Urothelium cell line (cell line): ENCODE results near the gene AAMP.
A peak's percentile ranks its signal among the peaks of the same experiment; 100 is the strongest.

Source experiments
- DNase-seq: peaks from one replicate; pipeline ENCODE4 v3.0.0; 2011; ENCODE audit warnings: low spot score, mixed read lengths
- FAIRE-seq: peaks from 2 replicates; lab custom pipeline; 2011; peaks lifted over from hg19 to GRCh38; lab: Jason Lieb, UNC

The AAMP gene

DNA sequence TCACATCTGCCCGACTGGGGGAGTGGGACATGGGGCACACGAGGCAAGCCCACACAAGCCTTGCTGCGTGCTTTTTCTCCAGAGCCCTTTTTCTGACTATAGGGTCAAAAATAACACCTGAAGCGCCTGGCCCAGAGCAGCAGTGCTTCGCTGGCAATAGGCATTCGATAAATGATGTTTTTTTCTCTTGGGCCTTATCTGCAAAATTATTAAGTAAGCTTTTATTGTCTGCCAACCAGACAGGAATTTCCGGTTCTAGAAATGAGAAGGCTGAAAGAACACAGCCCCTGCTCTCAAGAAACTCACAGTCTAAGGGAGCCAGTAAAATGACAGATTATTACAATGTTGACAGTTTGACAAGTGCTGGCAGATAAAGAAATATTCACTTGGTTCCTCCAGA, 25.1 kb upstream of the AAMP start:
- no peak for DNase-seq
- no peak for FAIRE-seq

DNA sequence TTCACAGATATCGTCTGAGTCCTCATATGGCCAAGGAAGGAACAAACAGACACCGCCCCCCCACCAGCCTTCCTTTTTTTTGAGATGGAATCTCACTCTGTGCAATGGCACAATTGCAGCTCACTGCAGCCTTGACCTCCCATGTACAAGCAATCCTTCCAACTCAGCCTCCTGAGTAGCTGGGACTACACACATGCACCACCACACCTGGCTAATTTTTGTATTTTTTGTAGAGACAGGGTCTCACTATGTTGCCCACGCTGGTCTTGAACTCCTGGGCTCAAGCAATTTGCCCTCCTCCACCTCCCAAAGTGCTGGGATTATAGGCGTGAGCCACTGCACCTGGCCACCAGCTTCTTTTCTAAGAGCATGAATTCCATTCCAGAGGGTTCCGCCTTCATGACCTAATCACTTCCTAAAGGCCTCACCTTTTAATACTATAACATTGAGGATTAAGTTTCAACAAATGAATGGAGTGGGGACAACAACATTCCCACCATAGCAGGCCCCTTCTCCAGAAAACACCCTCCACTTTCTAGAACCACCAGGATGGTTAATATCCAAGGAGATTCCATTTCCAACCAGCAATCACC, 24.6 kb upstream of the AAMP start:
- DNase-seq (no peak), FAIRE-seq (no peak)

DNA sequence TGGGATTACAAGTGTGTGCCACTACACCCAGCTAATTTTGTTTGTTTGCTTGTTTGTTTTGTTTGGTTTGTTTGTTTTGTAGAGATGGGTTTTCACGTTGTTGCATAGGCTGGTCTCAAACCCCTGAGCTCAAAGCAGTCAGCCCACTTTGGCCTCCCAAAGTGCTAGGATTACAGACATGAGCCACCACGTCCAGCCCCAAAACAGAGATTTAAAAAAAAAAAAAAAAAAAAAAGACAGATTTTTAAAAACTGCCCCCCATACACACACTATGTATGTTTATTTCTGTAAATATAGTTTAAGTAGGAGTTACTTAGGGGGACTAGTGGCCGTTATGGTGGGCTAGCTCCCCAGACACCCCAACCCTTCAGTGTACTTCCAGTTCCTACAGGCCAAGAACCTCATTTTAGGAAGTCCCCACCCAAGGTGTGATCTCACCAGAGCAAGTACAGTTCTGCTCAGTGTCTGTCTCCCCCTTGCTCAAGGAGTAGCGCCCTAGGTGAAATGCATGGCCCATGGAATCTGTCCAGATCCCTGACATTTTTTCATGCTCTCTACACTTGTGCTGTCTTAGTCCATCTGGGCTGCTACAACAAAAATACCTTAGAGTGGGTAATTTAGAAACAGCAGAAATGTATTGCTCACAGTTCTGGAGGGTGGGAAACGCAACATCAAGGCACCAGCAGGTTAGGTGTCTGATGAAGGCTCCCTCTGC, 23.9 kb upstream of the AAMP start:
- no peak for FAIRE-seq
- no peak for DNase-seq

GRCh38 chr2:218292048-218293014, 22.4 kb upstream of the AAMP start, which contains the start of gene TMBIM1:
TMBIM1 (minus strand) TSS chr2:218292503; CDS start chr2:218282141, 10,362 bp downstream.
- DNase-seq = peak; percentile 92

GRCh38 chr2:218291318-218292047, 21.5 kb upstream of the AAMP start:
- DNase-seq = no peak
- FAIRE-seq = no peak

More at GRCh38 chr2:218292048-218293014, 22.4 kb upstream of the AAMP start, which contains the start of gene TMBIM1:
- no peak for FAIRE-seq

- DNase-seq (no peak), FAIRE-seq (no peak)
Measured at GRCh38 chr2:218290316-218291261, 20.7 kb upstream of the AAMP start.

DNA sequence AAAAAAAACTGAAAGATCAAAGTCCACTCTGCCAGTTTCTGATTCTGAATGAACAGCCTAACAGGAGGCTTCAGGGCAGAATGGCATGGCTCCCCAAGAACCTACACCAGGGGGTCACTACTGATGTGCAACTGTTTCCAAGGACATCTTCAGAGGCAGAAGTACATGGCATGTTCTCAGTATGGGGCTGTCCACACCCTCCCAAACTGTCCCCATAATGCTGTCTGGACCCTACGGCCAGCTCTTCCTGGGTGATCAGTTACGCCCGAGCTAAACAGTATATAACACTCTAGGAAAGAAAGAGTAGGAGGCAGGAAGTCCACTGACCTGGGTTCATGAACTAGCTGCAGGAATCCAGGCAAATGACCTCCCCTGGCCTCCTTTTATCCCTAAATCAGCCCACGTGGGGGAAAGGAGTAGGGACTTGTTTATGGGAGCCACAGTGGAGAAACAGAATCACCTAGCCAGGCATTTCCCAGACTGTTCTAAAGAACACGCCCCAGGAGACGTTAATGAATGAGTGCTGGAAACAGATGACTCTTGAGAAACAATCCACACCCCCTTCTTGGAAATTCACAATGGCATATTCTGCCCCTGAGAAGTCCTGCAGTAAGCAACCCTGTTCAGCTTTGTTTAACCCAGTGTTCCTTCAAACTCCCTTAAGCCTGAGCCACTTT, 19.8 kb upstream of the AAMP start:
- DNase-seq (no peak), FAIRE-seq (no peak)

DNA sequence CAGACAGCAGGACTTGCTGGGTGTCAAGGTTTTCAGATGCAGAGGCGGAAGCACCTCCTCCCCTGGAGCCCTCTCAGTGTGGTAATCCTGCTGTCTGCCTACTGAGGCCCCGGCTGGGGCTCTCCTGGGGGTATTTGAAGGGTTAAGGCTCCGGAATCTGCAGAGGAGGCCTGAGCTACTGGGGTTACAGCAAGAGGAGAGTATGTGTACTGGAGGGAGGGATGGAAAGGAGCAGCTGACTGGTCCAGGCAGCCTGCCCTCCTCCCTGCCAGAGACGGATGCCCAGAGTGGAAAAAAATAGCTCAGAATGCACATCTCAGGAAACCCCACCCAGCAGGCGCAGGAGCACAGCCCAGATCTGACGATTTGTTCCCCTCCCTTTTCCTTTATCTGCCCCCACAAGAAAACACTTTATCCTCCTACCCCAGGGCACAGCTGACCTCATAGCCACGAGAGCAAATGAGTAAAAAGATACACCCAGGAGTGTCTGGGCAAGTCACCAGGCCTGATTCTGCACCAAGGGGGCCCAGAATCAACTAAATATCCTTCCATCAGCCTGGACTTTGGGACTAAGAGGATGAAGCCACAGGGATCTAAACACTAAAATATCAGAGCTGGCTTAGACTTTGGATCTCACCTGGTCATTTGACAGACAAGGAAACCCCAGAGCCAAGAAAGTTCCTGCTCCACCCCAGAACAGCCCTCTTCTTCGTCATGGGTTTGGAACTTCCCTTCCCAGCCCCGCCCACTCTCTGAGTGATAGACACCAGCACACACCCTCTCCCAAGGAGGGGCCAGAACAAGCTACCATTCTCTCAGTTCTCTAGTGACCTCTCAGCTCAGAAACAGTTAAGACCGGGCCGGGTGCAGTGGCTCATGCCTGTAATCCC, 16.9 kb upstream of the AAMP start:
- FAIRE-seq (no peak), DNase-seq (peak; percentile 89)

GRCh38 chr2:218285604-218286003, 15.7 kb upstream of the AAMP start:
- DNase-seq (no peak), FAIRE-seq (no peak)

GRCh38 chr2:218284106-218284811, 14.3 kb upstream of the AAMP start:
- FAIRE-seq (no peak), DNase-seq (peak; percentile 40)

DNA sequence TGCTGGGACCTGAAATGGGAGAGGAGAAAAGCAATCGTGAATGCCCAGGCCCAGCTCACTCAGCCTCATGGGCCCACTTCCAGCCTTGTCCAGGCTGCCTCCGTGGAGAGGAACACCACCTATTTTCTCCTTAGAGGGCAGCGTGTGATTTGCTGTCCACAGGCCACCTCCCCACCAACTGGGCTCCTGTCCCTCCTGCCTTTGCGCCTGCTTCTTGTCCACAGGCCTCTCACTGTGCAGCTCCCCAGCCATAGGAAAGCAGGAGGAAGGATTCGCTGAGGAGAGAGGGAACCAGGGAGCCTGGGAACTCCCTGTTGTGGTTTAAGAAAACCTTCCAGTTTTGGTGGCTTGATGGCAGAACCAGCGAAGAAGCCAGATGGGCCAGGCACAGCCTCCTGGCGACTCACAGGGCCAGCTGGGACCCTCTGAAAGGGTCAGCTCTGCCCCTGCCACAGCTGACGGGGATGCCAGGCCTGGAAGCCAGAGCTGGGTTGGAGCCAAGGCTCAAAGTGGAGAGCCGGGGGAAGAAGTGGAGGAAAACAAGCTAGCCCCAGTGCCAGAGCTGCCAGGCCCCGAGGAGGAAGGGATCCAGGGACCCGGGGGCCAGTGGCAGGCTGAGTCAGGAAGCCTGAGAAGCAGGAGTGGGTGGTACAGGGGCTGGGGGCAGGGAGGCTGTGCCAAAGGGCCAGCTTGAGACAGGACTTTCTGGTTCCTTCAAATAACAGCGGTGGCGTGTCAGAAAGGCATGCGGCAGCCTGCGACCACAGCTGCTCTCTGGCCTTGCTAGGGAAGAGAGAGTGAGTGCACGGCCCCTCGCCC, 12.4 kb upstream of the AAMP start:
- no peak for DNase-seq
- FAIRE-seq = no peak

DNA sequence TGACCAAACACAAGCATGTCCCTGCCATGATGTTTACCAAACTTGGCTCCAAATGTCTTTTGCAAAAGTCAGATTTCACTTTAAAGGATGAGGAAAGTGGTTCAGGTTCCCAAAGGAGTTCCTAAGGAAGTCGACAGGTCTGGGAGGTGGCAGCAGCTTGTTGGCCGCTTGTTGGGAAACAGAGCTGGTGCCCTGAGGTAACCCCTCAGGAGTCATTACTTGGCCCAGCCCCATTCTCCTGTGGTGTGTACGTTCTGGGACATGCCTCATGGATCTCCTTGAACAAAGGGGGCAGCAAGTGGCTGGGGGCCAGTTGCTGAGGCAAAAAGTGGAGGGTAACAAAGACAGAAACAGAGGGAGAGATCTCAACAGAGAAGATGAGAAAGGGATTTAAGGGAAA, 11.5 kb upstream of the AAMP start:
- no peak for FAIRE-seq

DNA sequence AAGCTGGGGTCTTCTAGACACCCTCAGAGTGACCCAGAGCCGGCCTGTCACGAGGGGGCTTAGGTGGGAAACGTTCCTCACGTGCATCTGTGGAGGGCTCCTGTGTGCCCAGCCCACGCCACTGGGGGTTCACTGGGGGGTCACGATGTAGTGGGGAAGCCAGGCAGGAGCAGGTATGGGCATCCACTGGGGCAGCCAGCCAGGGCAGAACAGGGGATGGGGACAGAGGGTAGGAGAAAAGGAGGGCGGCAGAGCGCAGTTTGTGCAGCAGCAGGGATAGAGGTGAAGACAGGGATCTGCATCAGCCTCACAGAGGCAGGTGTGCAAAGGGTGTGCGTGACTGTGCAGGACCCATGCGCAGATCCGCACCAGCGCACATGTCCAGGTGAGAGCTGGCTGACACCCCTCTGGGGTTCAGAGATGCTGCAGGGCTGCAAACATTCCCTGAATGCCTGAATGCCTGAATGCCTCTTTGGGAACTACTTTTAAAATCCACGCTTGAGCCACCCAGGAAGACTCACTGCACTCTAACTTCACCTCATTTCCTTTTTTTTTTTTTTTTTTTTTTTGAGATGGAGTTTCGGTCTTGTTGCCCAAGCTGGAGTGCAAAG, 10.4 kb upstream of the AAMP start:
- no peak for FAIRE-seq
- DNase-seq = no peak

More for the DNA sequence above, 11.5 kb upstream of the AAMP start:
- DNase-seq = no peak

DNA sequence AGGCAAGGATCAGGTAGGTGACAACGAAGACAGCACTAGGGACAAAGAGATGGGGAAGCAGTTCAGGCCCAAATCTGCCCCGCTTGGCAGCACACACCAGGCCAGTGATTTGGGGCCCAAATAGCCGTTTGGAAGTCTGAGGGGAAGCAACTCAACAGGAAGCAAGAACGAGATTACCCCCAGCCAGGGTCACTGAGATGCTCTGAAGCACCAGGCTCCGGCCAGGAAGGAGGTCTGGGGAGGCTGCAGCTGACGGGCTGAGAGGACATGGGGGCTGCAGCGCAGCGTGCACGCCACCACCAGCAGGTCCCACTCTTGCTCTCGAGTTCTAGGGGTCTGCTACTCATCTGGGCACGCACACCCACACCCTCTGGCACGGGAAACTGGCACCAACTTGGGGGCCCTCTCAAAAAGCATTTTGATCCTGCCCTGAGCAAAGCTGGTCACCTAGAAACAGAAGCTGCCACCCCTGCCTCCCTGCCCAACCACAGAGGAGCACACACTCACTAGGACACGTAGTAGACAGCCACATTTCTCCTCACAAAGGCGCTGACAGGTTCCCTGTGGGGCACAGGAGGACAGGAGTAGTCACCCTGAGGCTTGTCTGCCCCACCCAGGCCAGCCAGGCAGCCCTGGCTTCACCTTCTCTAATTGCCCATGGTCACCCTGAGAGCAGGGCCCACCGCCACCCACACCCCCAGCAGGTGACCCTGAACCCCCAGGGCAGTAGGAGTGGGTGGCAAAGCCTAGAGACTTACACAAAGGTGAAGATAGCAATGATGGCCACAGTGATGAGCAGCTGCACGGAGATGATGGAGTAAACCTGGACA, 8.8 kb upstream of the AAMP start:
- FAIRE-seq = no peak
- DNase-seq = no peak

- DNase-seq (no peak), FAIRE-seq (no peak)
Measured at GRCh38 chr2:218277921-218278320, 8.0 kb upstream of the AAMP start.
